ENCODE measurements around the gene LRRC75B. TPM values are rescaled to one million over a fixed set of nuclear protein-coding genes. Genes with fewer than 3 reads are reported as not detected.
A peak's percentile ranks its signal among the peaks of the same experiment; 100 is the strongest.

Gene LRRC75B
- total and polyA plus RNA-seq, 2 of the 13 experiments (the other 11 are each of a cell fraction or from before 2014, with no cell fraction given): 11.8 to 34.8 TPM

DNA sequence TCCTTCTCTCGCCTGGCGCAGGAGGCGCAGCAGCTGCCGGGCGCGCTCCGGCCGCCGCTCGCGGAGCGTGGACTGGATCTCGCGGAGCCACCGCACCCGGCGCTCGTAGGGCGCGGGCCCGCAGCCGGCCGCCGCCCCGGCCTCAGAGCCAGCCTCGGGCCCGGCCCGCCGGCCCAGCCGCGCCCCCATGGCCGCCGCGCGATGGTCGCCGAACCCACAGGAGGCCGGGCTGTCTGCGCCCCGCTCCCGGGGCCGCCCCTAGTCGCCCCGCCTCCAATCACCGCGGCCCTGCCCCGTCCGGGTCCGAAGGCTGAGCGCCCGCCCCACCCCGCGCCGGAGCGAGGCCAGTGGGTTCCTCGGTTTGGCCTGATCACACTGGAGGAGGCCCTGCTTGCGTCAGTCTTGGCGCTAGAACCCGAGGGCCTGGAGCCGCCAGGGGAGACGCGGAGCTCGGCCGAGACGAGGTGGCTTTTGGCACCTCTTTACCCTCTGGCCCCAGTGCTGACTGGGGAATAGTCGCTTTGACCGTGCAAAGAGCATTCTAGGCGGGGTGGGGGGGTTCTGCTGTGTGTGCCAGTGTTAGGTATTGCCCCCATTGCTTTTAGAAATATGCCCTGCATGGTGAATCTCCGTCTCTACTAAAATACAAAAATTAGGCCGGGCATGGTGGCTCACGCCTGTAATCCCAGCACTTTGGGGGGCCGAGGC is at the start of gene LRRC75B (continued):
- TF ChIP-seq KDM4B (CRISPR knock-in tag; IDR thresholded peaks at IDR 0.05): peak; percentile 81; the same call in 1 of the 2 replicates
- TF ChIP-seq KDM5A (IDR thresholded peaks at IDR 0.05; ENCODE audit: borderline replicate concordance, low read length): no peak
- TF ChIP-seq TBX2 (CRISPR knock-in tag; IDR thresholded peaks at IDR 0.05; ENCODE audit: borderline replicate concordance): no peak
- no peak for TF ChIP-seq ZFP62 (CRISPR knock-in tag; IDR thresholded peaks at IDR 0.05)
- TF ChIP-seq KDM6A (CRISPR knock-in tag; IDR thresholded peaks at IDR 0.05; ENCODE audit: low read depth): peak; percentile 35; the same call in 1 of the 2 replicates
- TF ChIP-seq RARA (CRISPR knock-in tag; IDR thresholded peaks at IDR 0.05): peak; percentile 73
- no peak for TF ChIP-seq SRSF9 (IDR thresholded peaks at IDR 0.05; ENCODE audit: borderline replicate concordance, insufficient read depth, low read depth, low read length, poor library complexity, severe bottlenecking)
- peak; percentile 90 for TF ChIP-seq ZNF451 (CRISPR knock-in tag; IDR thresholded peaks at IDR 0.05)
- TF ChIP-seq ZNF776 (CRISPR knock-in tag; IDR thresholded peaks at IDR 0.05): no peak
- peak; percentile 28 for TF ChIP-seq ZNF883 (CRISPR knock-in tag; IDR thresholded peaks at IDR 0.05; ENCODE audit: not compliant biosample characterization)
- TF ChIP-seq, protein P1, sequence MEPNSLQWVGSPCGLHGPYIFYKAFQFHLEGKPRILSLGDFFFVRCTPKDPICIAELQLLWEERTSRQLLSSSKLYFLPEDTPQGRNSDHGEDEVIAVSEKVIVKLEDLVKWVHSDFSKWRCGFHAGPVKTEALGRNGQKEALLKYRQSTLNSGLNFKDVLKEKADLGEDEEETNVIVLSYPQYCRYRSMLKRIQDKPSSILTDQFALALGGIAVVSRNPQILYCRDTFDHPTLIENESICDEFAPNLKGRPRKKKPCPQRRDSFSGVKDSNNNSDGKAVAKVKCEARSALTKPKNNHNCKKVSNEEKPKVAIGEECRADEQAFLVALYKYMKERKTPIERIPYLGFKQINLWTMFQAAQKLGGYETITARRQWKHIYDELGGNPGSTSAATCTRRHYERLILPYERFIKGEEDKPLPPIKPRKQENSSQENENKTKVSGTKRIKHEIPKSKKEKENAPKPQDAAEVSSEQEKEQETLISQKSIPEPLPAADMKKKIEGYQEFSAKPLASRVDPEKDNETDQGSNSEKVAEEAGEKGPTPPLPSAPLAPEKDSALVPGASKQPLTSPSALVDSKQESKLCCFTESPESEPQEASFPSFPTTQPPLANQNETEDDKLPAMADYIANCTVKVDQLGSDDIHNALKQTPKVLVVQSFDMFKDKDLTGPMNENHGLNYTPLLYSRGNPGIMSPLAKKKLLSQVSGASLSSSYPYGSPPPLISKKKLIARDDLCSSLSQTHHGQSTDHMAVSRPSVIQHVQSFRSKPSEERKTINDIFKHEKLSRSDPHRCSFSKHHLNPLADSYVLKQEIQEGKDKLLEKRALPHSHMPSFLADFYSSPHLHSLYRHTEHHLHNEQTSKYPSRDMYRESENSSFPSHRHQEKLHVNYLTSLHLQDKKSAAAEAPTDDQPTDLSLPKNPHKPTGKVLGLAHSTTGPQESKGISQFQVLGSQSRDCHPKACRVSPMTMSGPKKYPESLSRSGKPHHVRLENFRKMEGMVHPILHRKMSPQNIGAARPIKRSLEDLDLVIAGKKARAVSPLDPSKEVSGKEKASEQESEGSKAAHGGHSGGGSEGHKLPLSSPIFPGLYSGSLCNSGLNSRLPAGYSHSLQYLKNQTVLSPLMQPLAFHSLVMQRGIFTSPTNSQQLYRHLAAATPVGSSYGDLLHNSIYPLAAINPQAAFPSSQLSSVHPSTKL (CRISPR knock-in tag; IDR thresholded peaks at IDR 0.05): 0 out of 2 replicates have a peak, but pooled peaks have one; percentile 44
- TF ChIP-seq KDM1A (CRISPR knock-in tag; IDR thresholded peaks at IDR 0.05): no peak
- peak; percentile 59; the same call in 1 of the 2 replicates for TF ChIP-seq MYC (CRISPR knock-in tag; IDR thresholded peaks at IDR 0.05; ENCODE audit: borderline replicate concordance)
- TF ChIP-seq NFKB2 (CRISPR knock-in tag; IDR thresholded peaks at IDR 0.05; ENCODE audit: borderline replicate concordance): peak; percentile 27; the same call in 1 of the 2 replicates
- 0 out of 2 replicates have a peak, but pooled peaks have one; percentile 43 for TF ChIP-seq ZZZ3 (CRISPR knock-in tag; IDR thresholded peaks at IDR 0.05; ENCODE audit: borderline replicate concordance)
- TF ChIP-seq, protein P2, sequence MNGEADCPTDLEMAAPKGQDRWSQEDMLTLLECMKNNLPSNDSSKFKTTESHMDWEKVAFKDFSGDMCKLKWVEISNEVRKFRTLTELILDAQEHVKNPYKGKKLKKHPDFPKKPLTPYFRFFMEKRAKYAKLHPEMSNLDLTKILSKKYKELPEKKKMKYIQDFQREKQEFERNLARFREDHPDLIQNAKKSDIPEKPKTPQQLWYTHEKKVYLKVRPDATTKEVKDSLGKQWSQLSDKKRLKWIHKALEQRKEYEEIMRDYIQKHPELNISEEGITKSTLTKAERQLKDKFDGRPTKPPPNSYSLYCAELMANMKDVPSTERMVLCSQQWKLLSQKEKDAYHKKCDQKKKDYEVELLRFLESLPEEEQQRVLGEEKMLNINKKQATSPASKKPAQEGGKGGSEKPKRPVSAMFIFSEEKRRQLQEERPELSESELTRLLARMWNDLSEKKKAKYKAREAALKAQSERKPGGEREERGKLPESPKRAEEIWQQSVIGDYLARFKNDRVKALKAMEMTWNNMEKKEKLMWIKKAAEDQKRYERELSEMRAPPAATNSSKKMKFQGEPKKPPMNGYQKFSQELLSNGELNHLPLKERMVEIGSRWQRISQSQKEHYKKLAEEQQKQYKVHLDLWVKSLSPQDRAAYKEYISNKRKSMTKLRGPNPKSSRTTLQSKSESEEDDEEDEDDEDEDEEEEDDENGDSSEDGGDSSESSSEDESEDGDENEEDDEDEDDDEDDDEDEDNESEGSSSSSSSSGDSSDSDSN (CRISPR knock-in tag; IDR thresholded peaks at IDR 0.05): peak; percentile 90
- 0 out of 2 replicates have a peak, but pooled peaks have one; percentile 44 for TF ChIP-seq ZNF572 (CRISPR knock-in tag; IDR thresholded peaks at IDR 0.05)
- TF ChIP-seq, protein P3, sequence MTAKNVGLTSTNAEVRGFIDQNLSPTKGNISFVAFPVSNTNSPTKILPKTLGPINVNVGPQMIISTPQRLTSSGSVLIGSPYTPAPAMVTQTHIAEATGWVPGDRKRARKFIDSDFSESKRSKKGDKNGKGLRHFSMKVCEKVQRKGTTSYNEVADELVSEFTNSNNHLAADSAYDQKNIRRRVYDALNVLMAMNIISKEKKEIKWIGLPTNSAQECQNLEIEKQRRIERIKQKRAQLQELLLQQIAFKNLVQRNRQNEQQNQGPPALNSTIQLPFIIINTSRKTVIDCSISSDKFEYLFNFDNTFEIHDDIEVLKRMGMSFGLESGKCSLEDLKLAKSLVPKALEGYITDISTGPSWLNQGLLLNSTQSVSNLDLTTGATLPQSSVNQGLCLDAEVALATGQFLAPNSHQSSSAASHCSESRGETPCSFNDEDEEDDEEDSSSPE (CRISPR knock-in tag; IDR thresholded peaks at IDR 0.05): peak; percentile 69; the same call in 1 of the 2 replicates
- no peak for TF ChIP-seq ARNT (IDR thresholded peaks at IDR 0.05)
- no peak for TF ChIP-seq PAWR (CRISPR knock-in tag; IDR thresholded peaks at IDR 0.05; ENCODE audit: borderline replicate concordance)
- 0 out of 2 replicates have a peak, but pooled peaks have one; percentile 30 for TF ChIP-seq ZNF589 (CRISPR knock-in tag; conservative IDR thresholded peaks at IDR 0.05)
- peak; percentile 51; the same call in 1 of the 2 replicates for TF ChIP-seq ZNF607 (CRISPR knock-in tag; IDR thresholded peaks at IDR 0.05; ENCODE audit: borderline replicate concordance)
- peak; percentile 58; the same call in 1 of the 3 replicates for TF ChIP-seq MXI1 (IDR thresholded peaks at IDR 0.05; ENCODE audit: borderline replicate concordance, low read depth, low read length)

Data from HepG2 (cell line).